ENCODE data around the gene FIBCD1.

FIBCD1 gene

GRCh38 chr9:130895481-130896232, 43.4 kb downstream of the FIBCD1 start:
- Histone ChIP-seq H3K27ac (no peak overlapping the region), H3K79me2 (ENCODE audit: insufficient read depth, low read depth) (no peaks in the 10 kb centered on the region), H3K4me2 (no peak overlapping the region), H3K36me3 (ENCODE audit: insufficient read depth) (no peaks in the 10 kb centered on the region), H3K4me3 (IDR thresholded peaks at IDR 0.05; ENCODE audit: insufficient read depth, low read depth, low read length) (no peak overlapping the region), H3K27me3 (ENCODE audit: insufficient read depth, low read depth) (peaks cover 48% of the 10 kb centered on the region), H3K4me1 (ENCODE audit: low read depth, poor library complexity, severe bottlenecking) (no peaks in the 10 kb centered on the region), H2AFZ (ENCODE audit: low read depth) (no peak overlapping the region), H4K20me1 (ENCODE audit: insufficient read depth) (no peaks in the 10 kb centered on the region), H3K9ac (no peak overlapping the region)
- TF ChIP-seq CTCF (conservative IDR thresholded peaks at IDR 0.05; ENCODE audit: low read depth, low read length), result no peak

GRCh38 chr9:130895038-130895437, 44.0 kb downstream of the FIBCD1 start:
- no peaks in the 10 kb centered on the region for H3K4me1 ChIP-seq (ENCODE audit: low read depth, poor library complexity, severe bottlenecking)
- no peak overlapping the region for H3K27ac ChIP-seq
- H3K79me2 ChIP-seq (ENCODE audit: insufficient read depth, low read depth), result no peaks in the 10 kb centered on the region
- no peaks in the 10 kb centered on the region for H4K20me1 ChIP-seq (ENCODE audit: insufficient read depth)
- peaks cover 42% of the 10 kb centered on the region for H3K27me3 ChIP-seq (ENCODE audit: insufficient read depth, low read depth)
- H2AFZ ChIP-seq (ENCODE audit: low read depth), result no peak overlapping the region
- no peak for TF ChIP-seq CTCF (conservative IDR thresholded peaks at IDR 0.05; ENCODE audit: low read depth, low read length)
- H3K4me3 ChIP-seq (IDR thresholded peaks at IDR 0.05; ENCODE audit: insufficient read depth, low read depth, low read length), result no peak overlapping the region
- H3K36me3 ChIP-seq (ENCODE audit: insufficient read depth), result no peaks in the 10 kb centered on the region
- H3K4me2 ChIP-seq, result no peak overlapping the region
- H3K9ac ChIP-seq, result no peak overlapping the region

GRCh38 chr9:130894546-130894945, 44.5 kb downstream of the FIBCD1 start:
- H3K27me3 ChIP-seq (ENCODE audit: insufficient read depth, low read depth), result peaks cover 37% of the 10 kb centered on the region
- TF ChIP-seq CTCF (conservative IDR thresholded peaks at IDR 0.05; ENCODE audit: low read depth, low read length), result no peak
- H4K20me1 ChIP-seq (ENCODE audit: insufficient read depth), result no peaks in the 10 kb centered on the region
- no peaks in the 10 kb centered on the region for H3K79me2 ChIP-seq (ENCODE audit: insufficient read depth, low read depth)
- H3K36me3 ChIP-seq (ENCODE audit: insufficient read depth), result no peaks in the 10 kb centered on the region
- H3K27ac ChIP-seq, result no peak overlapping the region
- no peak overlapping the region for H2AFZ ChIP-seq (ENCODE audit: low read depth)
- no peak overlapping the region for H3K4me2 ChIP-seq
- no peak overlapping the region for H3K4me3 ChIP-seq (IDR thresholded peaks at IDR 0.05; ENCODE audit: insufficient read depth, low read depth, low read length)
- H3K9ac ChIP-seq, result no peak overlapping the region
- H3K4me1 ChIP-seq (ENCODE audit: low read depth, poor library complexity, severe bottlenecking), result no peaks in the 10 kb centered on the region

GRCh38 chr9:130893341-130894101, 45.5 kb downstream of the FIBCD1 start:
- Histone ChIP-seq H2AFZ (ENCODE audit: low read depth) (no peak overlapping the region), H4K20me1 (ENCODE audit: insufficient read depth) (no peaks in the 10 kb centered on the region), H3K4me3 (IDR thresholded peaks at IDR 0.05; ENCODE audit: insufficient read depth, low read depth, low read length) (no peak overlapping the region), H3K36me3 (ENCODE audit: insufficient read depth) (no peaks in the 10 kb centered on the region), H3K27ac (no peak overlapping the region), H3K27me3 (ENCODE audit: insufficient read depth, low read depth) (peaks cover 31% of the 10 kb centered on the region), H3K4me1 (ENCODE audit: low read depth, poor library complexity, severe bottlenecking) (no peaks in the 10 kb centered on the region), H3K79me2 (ENCODE audit: insufficient read depth, low read depth) (no peaks in the 10 kb centered on the region), H3K9ac (no peak overlapping the region), H3K4me2 (no peak overlapping the region)
- TF ChIP-seq CTCF (conservative IDR thresholded peaks at IDR 0.05; ENCODE audit: low read depth, low read length), result no peak
